Glomerular visceral epithelial cell (primary cell): Measurements from ENCODE around the gene TADA2B.
A peak's percentile ranks its signal among the peaks of the same experiment; 100 is the strongest.

ENCODE experiments used
- DNase-seq: peaks from one replicate; pipeline ENCODE4 v3.0.0-alpha.2; 2016; ENCODE audit errors: extremely low spot score

Gene TADA2B, protein sequence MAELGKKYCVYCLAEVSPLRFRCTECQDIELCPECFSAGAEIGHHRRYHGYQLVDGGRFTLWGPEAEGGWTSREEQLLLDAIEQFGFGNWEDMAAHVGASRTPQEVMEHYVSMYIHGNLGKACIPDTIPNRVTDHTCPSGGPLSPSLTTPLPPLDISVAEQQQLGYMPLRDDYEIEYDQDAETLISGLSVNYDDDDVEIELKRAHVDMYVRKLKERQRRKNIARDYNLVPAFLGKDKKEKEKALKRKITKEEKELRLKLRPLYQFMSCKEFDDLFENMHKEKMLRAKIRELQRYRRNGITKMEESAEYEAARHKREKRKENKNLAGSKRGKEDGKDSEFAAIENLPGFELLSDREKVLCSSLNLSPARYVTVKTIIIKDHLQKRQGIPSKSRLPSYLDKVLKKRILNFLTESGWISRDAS

DNA sequence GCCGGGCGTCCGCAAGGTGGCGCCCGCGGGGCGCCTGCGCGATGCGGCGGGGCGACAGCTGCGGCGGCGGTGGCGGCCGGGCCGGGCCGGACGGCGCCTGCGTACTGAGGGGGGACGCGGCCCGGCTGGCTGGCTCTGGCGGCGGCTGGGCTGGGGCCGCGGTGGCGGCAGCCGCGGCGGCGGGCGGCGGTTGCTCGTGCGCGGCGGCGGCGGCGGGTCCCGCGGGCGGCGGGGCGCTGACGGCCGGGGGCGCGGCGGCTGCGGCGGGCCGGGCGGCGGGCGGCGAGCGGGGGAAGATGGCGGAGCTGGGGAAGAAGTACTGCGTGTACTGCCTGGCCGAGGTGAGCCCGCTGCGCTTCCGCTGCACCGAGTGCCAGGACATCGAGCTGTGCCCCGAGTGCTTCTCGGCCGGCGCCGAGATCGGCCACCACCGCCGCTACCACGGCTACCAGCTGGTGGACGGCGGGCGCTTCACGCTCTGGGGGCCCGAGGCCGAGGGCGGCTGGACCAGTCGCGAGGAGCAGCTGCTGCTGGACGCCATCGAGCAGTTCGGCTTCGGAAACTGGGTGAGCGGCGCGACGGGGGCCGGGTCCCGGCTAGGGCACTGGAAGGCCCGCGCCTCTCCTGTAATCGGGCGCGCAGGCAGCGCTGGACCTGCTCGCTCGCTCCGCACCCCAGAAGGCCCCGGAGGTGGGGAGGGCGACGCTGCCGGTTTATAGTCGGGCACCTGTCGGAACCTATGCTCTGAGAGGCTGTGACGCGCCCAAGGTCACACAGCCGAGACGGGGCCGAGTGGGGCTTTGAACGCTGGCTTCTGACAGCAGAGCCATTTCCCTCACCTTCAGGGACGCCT lies at the start of gene TADA2B:
TADA2B (plus strand) TSS at position 89 of the 853 bp plus-strand sequence; CDS start at position 297, 208 bp downstream.
- no peak for DNase-seq

DNA sequence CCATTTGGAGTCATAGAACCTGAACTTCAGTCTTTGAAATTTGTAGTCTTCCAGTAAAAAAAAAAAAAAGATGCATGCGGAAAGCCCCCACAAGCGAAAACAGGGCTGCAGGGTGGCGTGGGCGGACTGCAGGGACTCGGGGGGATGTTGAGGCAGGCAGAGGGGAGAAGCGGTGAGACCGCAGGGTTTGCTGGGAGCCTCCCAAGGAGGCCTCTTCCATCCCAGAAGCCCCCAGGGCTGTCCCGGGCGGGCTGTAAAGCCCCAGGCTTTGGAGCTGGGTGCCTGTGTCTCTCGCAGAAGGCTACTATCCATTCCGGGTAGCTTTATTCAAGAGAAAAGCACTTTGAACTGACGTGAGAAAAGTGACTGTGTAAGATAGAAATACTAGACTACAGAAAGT lies 46.7 kb upstream of the TADA2B start:
- DNase-seq = no peak

DNA sequence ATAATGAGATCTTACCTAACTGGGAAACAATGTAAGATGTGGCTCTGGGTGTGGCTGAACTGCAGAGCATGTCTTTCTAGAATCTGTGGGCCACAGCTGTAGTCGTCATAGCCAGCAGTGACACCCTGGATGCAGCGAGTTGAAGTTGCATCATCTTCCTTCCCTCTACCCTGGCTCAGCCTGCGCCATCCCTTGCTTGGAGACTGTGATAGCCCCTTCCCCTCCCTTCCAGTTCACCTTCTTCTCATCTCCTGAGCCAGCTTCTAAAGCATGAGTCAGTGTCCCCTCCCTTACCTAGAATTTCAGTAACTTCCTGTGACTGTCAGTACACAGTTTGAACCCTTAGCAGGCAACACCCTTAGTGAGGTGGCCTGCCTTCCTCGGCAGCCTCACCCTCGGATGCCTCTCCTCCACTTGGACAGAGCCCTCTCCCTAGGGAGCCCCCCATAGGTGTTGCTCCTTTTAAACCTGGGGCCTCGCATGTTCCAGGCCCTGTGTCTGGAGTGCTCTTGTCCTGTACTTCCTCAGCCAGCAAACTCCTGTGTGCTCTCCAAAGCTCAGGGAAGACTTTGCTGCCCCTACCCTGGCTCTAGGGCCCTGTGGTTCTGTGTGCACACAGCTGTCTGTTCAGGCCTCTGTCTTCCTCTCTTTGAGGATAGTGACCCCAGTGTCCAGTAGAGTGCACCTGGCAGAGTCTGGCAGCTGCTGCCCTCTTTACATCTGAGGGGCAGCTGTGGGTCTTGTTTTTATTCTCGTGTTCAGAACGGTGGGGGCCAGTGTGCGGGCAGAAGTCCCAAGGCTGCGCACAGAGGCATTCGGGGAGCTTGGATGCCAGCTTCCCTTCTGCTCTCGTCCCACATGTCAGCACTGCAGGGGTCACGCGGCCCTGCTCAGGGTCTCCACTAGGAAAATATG lies 43.7 kb upstream of the TADA2B start:
- no peak for DNase-seq

DNA sequence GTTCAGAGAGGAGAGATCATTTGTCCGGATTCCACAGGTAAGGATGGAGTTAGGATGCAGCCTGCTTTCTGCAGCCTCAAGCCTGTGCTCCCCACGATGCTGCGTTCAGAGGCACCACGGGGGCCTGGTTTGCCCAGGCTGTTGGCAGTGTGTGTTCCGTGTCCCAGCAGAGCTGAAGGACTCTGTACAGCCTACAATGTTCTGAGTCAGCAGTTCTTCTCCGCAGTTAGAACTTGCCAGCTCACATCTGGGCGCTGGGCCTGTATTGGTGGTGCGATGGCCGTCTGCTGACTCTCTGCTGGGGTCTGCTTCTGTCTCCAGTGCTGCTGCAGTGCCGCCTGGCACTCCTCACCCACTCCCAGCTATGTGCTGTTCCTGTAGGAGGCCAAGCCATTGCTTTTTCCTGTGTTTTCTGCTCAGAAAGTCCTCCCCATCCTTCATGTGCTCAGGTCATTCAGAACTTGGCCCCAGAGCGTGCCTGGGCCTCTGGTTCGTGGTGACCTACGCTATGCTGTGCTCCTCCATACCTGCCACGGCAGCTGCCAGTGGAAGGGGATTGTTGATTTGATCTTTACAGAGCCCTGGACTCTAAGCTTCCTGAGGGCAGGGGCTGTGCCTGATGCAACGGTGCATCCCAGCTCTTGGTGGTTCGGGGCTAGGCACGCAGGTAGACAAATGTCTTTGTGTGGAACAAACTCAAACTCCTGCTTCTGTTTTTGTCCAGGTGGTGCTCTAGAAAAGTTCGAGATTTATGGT lies 42.6 kb upstream of the TADA2B start:
- no peak for DNase-seq

DNA sequence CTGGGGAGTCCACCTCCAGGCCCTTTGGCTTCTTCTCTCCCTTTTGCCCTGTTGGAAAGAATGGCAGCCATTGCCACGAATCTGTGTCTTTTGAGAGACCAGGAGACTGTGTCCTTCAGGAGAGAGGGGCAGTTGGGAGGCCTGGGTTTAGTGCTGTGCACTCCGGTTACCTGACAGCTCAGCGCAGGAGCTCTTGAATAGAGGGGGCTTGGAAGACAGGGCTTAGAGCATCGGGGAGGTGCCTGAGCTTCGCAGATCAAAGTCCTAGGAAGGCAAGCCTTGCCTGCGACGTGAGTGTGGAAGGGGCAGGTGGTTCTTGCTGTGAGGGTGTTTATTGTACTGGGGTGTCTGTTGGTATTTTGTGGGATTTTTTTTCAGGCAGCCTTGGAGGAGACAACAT lies 41.9 kb upstream of the TADA2B start:
- DNase-seq = no peak

DNA sequence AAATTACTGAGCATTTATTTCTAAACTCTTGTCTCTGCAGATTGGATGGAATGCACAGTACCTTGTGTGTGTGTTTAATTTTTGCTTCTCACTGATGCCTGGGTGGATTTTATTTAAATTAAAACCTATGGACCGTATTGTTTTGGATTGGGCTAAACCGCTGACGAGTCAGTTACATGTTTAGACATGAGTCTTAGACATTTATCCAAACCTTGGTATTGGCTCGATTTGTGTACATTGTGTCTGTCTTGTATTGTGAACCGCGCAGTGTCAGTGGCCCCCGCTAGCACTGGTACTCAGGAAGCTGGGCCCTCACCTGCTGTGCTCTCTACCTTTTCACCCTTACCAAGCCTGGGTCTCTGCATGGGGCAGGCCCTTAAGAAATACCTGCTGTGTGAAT lies 40.8 kb upstream of the TADA2B start:
- DNase-seq = no peak

DNA sequence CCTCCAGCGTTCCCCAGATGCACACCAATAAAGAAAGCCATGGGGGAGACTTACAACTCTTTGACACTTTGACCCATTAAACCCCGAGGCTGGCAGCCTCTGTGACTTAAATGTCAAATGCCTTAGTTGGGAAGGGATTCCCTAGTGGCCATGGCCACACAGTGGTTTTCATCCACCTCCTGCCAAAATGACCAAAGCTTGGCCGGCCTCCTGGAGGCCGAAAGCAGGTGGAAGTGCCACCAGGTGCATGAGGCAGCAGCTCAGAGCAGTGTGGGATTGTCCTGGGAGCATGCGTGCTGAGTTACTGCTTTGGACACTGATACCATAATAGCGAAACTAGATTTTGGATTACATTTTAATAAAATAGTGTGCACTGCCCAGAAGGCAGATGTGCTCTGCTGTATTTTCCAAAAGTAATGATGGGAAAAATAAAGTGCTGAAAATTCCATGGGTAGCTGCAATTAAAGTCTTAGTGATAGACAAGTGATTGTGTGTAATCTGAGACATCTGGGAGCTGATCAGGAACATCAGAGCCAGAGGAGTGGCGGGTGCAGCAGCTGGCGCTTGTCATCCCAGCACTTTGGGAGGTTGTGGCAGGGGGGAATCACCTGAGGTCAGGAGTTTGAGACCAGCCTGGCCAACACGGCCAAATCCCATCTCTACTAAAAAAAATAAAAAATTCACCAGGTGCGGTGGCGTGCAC lies 39.8 kb upstream of the TADA2B start:
- DNase-seq = no peak

DNA sequence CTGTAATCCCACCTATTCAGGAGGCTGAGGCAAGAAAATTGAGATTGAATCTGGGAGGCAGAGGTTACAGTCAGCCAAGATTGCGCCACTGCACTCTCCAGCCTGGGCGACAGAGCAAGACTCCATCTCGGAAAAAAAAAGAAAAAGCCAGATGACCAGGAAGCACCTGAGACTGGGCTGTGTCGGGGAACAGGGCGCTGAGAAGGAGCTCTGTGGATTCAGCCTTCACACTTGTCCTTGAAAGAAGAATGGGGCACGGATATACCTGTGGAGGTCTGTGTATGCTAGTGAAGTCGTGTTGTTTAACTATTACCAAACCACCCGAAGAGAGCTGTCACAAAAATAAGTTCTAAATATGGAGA lies 39.3 kb upstream of the TADA2B start:
- no peak for DNase-seq

DNA sequence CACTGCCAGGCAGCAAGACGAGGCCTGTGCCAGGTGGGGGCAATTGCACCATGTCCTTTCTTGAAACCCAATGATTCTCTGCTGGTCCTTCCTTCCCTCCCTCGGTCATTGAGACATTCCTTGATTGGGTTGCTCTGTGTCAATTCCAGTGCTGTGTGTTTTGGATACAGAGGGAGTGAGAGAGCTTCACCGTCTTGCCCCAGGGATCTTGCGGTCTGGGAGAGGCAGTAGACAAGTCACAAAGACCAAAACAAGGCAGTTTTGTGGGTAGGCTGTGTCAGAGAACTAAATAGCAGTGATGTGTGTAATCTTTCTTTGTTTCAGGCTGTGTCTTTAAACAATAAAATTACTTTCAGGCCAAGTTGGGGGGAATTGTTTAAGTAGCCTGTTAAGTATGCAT lies 38.8 kb upstream of the TADA2B start:
- peak; percentile 53 for DNase-seq

DNA sequence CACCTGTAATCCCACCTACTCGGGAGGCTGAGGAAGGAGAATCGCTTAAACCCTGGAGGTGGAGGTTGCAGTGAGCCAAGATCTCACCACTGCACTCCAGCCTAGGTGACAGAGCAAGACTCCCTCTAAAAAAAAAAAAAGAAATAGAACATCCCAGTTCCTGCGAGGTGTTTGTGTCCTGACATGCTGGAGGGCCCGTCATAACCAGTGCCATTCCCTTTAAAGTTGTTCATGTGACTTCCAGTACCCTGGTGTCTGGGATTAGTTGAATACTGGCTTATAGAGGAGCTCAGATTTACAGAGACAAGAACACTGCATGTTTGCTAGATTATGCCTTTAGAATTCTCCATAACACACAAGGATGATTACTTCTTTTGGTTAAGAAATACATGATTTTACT lies 37.6 kb upstream of the TADA2B start:
- DNase-seq = no peak

DNA sequence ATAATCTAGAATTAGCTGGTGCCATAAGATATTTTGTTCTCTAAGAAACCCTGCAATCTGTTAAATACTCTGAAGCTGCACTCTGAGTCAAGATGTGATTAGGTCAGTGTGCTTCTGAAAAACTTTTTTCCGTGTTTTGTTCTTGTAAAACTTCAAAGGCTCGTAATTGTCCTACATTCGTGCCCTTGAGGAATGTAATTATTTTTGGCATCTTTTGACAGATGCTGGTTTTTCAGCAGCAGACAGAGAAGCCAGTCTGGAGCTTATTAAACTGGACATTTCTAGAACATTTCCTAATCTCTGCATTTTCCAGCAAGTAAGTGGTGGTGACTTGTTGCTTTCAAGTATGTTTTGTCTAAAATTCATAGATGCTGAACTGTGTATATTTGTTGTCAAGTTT lies 36.8 kb upstream of the TADA2B start:
- no peak for DNase-seq

DNA sequence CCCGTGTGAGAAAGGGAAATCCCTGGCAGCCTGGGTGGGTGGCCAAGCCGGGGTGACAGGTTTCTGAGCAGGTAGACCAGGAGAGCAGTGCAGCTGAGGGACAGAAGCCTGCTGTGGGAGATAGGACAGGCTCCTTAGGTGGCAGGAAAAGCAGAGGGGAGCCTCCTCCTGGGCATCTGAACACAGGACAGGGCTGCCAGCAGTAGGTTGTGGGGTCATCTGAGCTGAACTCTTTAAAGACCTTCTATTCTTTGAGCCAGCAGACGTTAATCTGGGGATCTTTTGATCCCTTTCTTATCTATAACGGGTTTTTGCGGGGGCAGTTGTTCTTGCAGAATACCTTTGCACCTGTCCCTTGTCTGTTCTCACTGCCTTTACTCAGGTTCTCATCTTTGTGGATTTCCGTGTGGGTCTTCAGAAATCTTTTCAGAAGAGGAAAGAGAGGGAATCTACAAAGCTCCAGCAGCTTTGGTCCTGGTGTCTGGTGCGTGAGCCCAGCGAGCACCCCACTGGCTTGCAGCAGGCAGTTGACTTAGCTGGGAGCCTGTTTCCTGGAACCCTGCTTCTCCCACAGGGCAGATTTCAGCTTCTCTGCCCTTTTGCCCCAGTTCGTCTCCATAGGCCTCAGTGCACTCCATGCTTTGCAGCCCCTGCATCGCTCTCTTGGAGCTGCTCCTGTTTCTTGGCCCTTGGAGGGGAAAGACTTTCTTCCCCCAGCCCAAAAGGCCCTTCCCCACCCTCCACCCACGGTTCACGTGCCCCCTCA lies 35.8 kb upstream of the TADA2B start:
- no peak for DNase-seq

DNA sequence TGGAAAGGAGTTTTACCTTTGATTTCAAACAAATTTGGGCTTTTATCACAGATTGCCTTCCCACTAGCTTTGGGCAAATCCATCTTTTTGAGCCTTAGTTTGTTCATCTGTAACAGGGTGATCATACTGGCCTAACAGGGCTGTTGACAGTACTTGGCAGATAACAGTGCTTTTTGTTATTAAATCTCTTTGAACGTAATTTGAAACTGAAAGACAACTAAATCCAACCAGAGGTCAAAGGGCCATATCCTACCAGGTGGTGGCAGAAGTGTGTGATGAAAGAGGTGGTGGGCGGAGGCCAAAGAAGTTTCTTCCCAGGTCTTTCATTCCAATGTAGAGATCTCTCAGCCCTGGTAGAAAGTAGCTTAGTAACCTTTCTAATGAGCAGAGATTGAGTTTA lies 35.2 kb upstream of the TADA2B start:
- no peak for DNase-seq

DNA sequence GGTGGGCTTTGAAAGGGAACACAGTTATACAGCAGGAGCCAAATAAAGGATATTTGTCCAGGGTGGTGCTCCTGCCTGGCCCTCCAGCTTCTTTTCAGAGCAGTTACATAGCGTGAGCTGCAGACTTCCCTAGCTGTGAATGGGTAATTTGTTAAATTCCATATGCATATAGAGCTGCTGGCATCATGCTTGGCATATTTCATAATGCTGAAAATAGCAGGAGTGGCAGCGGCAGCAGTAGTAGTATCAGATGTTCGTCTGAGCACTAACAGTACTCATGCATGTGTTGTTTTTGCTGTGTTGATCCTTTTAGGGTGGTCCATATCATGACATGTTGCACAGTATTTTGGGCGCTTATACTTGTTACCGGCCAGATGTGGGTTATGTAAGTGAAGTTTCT lies 33.6 kb upstream of the TADA2B start:
- no peak for DNase-seq

DNA sequence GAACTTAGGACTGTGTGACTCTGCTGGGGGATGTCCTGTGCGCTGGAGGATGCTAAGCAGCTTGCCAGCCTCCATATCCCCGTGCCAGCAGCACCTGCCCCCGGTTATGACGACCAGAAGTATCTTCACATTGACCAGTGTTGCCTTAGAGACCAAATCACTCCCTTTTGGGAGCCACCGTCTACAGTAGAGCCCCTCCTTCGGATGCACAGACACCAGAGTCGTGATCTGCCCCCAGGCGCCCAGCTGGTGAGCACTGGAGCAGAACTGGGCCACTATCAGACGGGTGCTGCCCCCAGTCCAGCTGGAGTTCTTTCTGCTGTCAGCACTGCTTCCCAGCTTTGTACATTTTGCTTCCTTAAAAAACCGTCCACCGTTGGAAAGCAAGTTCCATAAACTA lies 30.0 kb upstream of the TADA2B start:
- DNase-seq = no peak

DNA sequence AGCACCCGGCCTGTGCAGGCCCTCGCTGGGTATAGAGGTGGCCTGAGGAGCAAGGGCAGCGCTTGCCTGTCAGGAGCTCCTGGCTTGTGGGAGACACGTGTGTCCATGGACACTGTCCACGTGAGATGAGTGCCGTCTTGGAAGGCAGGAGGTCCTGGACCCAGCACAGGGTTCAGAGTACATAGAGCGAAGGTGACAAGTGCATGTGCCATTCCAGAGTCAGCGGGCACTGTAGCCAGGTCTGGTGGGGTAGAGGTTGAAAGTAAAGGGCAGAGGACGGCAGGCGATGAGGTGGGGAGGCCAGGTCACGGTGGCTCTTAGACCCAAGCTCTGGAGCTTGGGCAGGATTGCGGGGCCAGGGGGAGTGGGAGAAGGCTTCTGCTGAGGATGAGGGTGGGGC lies 28.4 kb upstream of the TADA2B start:
- no peak for DNase-seq

DNA sequence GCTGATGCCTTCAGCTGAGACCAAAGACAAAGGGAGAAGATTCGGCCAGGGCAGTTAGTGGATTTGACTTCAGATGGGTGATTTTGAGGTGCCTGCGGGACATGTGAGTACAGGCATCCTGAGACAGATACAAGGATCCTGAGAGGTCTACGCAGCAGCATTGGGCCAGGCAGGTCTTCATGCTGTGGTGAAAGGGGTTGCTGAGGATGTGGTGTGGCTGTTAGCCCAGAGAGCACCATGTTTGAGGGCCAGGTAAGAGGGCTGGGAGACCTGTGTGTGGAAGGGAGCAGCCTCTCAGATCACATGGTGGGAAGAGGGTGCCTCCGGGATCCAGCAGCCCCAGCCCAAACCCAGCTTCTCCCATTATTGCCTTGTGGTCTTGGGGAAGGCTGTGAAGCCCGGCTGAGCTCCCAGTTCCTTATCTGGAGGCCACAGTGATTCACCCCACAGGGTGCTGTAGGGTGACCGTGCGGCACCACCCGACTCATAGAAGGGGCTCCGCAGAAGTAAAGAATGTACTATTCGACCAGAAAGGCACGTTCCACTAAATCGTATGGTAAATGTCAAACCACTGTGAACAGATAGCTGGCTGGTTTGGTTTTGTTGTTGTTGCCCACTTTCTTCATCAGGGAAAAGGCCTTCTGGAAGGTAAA lies 27.7 kb upstream of the TADA2B start:
- no peak for DNase-seq

DNA sequence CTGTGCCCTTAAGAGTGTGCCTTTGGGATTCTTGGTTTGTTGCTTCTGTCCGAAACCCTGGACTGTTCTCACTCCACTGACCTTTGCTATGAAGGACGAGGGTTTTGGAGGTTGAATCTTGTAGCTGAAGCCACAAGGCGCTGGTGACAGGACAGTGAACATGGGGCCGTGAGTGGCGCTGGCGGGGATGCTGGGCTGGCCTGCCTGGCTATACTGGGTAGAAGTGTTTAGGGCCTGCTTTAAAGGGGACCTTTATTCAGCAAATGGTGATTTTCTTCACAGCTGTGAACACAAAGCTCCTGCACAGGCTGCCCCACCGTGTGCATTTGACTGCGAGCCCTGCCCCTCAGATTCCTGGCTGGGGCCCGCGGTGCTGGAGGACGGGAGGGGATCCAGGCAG lies 27.1 kb upstream of the TADA2B start:
- no peak for DNase-seq

DNA sequence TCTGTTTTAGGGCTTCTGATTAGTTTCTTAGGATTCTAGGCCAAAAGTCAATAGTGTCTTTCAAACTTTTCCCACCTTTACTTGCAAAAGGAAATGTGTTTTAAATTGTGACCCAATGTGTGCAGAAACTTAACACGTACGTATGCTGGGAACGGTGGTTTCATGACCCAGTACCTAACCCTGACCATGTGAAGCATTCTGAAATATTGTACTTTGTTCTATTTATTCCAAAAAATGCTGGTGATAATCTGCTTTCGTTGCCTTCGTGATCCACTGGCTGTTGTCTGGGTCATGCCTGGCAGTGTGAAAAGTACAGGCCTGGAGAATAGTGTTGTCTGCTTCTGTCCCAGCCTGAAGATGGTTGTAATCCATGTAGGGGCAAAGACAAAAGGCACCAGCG lies 26.7 kb upstream of the TADA2B start:
- no peak for DNase-seq
